HG03520 (cell line): Measurements from ENCODE around the gene HOOK2.
"Not testable (repeated sequence)": the region's sequence is repeated elsewhere in the genome, so short reads cannot be mapped to it uniquely, and the experiment has no call there.

Source experiments
- ATAC-seq: cut with Tn5 transposase; IDR thresholded peaks from one replicate; pipeline ENCODE4 v1.9.1; 2021; ENCODE audit warnings: mild to moderate bottlenecking, moderate library complexity; ENCODE audit not compliant: unreplicated experiment

HOOK2 gene

GRCh38 chr19:12723381-12723640 lies 52.0 kb downstream of the HOOK2 start:
- no peak for ATAC-seq

- peak; percentile 74 for ATAC-seq
Measured at GRCh38 chr19:12722566-12723380, 52.6 kb downstream of the HOOK2 start.

- peak; percentile 14 for ATAC-seq
Measured at GRCh38 chr19:12721656-12722565, 53.4 kb downstream of the HOOK2 start.

GRCh38 chr19:12720851-12721655 lies 54.3 kb downstream of the HOOK2 start:
- no peak for ATAC-seq

GRCh38 chr19:12720296-12720695 lies 55.1 kb downstream of the HOOK2 start:
- no peak for ATAC-seq

- ATAC-seq = no peak
Measured at GRCh38 chr19:12715929-12716328, 59.4 kb downstream of the HOOK2 start.

GRCh38 chr19:12715102-12715501 lies 60.2 kb downstream of the HOOK2 start:
- ATAC-seq = no peak

GRCh38 chr19:12713304-12713703 lies 62.0 kb downstream of the HOOK2 start:
- ATAC-seq = not testable (repeated sequence)
